NCI-H2227 treated with DMSO at 0.1 percent for 48 hours (cell line): ENCODE measurements around the gene MED20.

Experiments
- DNase-seq: peaks from one replicate; lab custom pipeline; 2025; lab: John Stamatoyannopoulos, UW

The MED20 gene

GRCh38 chr6:41941280-41942066 is 20.5 kb upstream of the MED20 start, which contains the start of gene CCND3:
CCND3 (minus strand) TSS chr6:41941808; CDS start chr6:41941649, 159 bp downstream.
- peak; percentile 76 for DNase-seq

DNA sequence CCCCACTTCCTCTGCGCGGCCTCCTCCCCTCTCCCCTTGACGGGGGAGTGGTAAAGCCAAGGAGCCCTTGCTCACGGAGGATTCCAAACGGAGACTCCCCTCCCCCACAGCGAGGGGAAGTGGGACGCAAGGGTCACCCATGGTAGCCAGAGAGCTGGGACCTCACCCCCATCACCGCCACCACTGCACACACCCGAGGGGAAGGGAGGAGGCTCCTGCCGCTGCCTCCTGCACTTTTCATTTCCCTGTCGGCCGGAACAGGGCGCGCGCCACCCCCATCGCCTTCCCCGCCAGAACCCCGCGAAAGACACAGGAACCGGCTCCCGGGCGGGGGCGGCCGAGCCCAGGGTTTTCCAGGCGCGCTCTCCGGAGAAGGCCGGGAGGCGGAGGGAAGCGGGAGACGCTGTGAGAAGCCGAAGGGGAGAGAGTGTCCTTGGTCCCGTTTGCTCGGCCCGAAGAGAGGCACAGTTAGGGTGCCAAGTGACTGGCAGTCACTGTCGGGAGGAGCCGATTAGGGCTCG is 19.9 kb upstream of the MED20 start:
- no peak for DNase-seq

DNA sequence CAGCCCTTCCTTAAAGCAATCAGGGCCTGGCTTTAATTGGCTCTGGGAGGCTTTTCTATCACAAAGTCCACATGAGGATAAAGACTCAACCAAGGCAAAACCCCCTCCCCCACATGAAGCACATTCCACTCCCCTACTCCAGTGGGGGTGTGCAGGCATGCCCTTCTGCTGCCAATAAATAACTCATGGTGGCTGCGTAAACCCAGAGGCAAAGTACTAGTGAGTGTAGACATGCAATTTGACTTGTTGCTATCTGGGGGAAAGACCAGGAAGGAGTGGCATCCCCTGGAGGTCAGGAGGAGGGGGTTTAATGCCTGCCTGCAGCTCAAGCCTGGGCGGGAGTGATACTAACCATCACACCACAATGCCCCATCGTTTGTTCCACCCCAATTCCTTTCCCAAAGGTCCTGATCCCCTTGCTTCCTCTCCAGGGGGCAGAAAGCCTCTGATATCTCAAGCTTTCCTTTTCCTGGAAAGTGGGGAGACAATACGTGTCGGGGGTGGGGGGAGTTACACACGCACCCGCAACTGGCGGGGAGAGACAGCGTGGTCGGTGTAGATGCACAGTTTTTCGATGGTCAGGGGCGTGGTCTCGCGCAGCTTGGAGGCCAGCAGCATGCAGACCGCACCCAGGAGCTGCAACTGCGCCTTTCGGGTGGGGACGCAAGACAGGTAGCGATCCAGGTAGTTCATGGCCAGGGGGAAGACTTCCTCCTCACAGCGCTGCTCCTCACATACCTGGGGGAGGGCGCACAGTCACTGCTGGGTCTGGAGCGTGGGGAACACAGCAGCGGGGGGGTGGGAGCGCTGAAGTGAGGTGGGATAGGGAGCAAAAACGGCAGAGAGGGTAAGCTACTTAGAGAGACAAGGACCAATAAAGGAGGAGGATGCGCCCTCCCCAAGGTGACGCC is 19.2 kb upstream of the MED20 start:
- DNase-seq = no peak

GRCh38 chr6:41939176-41939847 is 18.4 kb upstream of the MED20 start:
- no peak for DNase-seq

GRCh38 chr6:41938590-41939175 is 17.7 kb upstream of the MED20 start:
- no peak for DNase-seq

DNA sequence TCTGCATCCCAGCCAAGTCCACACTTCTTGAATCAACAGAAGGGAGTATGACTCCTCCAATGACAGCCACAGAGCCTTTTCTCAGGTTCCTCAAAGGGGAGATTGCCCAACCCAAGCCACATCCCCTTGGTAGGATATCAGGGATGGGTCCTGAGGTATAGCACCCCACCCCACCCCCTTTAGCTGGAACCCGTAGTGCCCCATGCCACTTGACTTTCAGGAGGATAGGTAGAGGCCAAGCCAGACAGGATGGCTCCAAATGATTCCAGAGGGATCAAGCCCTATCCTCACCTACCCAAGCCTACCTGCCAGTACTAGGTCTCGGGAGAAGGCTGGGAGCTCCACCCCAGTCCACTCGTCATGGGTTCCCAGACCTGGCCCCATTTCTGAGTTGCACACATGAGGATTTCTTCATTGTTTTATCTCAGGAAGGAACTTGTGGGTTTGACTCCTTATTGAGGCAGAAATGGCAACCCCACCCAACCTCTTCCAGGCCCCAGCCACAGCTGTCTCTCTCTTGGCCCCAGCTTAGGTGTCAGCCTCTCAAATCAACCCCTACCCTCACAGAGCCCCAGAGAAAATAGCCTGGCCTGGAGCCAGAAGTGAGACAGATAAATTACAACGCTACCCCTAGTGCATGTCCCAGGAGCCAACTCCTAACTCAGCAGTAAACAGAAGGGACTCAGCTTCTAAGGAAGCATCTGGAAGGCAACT is 17.1 kb upstream of the MED20 start:
- no peak for DNase-seq

DNA sequence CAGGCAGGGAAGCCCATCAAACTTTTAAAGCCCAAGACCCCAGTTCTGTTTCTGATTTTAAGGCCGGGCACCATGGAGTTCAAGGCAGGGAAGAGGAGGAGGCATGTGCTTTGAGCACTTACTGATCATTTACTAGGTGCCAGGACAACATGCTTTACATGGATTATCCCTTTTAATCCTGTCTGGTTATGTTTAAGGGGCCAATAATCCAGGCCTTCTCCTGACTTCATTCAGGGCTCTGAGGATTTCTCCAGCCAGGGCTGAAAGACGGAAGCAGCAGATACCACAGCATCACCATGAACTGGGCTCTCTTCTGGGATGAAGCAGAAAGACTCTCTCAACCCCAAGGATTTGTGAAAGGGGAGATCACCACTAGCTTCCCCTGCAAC is 16.5 kb upstream of the MED20 start:
- DNase-seq = no peak

DNA sequence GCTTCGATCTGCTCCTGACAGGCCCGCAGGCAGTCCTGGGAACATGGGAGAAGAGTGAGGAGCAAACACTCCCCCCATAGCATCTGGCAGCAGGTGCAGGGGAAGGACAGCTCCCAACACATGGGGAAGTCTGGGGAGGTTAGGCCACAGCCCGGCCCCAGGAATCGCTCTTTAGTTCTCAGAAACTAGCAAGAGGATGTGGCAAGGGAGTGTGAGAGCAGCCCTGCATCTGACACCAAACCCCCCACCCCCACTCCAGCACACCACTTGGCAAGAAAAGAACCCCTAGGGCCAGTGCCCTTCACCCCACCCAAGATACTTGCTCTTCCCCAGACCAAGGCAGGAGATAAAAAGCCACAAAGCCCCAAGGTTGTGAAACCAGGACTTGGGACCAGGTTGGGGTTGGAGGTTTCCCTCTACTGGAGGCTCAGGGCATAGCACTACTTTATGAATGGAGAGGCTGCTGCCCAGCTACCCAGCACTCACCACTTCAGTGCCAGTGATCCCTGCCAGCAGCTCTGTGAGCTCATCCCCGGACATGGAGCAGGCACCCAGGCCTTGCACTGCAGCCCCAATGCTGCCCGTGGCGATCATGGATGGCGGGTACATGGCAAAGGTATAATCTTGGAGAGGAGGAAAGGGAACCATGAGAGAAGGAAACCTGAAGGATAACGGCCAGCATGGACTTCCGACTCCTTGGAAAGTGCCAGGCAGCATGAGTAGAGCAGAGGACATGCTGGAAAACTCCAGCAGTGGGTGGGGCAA is 15.3 kb upstream of the MED20 start:
- peak; percentile 24 for DNase-seq

DNA sequence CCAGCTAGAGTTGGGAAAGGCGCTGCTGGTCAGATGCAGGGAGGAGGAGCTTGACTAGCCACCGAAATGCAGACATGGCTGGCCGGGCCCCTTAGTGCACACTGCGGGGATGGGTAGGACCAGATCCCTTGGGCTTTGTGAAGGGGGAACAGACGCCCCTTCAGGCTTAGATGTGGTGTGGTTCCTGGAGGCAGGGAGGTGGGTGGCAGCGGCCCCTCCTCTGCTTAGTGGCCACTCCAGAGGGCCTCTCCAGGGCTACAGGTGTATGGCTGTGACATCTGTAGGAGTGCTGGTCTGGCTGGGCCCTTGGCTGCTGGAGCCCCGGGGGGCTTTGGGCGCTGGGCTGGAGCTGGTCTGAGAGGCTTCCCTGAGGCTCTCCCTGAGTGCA is 14.7 kb upstream of the MED20 start:
- DNase-seq = no peak

DNA sequence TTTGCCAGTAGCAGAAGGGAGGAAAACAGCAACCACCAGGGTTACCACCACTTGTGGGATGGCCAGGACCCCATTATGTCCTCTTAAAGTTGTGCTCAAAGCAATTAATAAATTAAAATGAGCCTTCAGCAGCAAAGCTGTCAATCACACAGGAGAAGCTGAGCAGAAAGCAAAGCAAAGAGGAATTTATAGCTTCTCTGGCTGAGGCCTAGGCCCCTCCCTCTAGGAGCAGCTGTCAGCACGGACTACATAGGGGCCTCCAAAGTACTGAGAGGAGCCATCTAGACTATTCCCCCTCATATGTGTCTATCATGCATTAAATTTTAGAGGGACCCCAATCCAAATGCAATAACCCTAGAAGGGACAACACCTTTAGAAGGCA is 14.2 kb upstream of the MED20 start:
- DNase-seq = no peak

DNA sequence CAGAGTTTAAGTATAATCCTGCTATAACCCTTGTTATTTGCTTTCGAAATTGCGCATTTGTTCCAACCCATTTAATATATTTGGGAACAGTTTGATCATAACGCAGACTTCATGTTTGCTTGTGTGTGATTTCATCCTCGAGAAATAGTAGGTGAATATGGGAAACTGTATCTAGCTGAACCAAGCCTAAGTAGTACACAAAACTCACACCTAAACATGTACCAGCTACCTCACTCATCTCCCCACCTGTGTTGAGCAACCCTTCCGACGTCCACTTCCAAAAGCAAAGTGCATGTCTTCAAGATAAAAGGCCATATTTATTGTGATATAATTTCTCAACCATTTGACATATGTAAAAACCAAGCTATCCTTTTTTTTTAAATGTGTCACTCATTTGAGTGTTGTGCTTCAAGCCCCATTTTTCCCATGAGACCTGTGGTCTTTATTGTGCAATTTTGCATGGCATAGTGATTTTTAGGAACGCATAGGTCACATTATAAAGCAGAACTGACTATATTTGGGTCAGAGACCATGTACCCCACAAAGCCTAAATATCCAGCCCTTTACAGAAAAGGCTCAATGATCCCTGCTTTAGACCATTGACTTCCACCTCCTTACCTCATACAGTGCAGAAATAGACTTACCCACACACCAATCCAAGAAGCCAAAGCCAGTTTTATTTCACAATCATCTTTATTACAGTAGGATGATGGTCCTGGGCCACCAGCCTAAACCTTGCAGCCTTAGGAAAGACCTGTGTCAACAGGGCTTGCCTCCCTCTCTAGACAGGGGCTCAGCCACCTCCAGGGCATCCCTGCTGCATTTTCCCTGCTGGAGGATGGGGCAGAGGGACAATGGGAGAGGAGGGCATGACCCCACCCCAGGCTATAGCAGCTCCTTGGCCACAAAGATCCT is 13.6 kb upstream of the MED20 start:
- no peak for DNase-seq

DNA sequence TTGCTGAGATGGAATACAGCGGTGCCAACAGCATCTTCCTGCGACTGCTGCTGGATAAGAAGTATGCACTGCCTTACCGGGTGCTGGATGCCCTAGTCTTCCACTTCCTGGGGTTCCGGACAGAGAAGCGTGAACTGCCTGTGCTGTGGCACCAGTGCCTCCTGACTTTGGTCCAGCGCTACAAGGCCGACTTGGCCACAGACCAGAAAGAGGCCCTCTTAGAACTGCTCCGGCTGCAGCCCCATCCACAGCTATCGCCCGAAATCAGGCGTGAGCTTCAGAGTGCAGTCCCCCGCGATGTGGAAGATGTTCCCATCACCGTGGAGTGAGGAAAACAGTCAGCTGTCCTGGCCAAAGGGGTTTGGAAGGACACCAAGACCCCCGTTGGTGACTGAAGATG is 11.4 kb upstream of the MED20 start:
- no peak for DNase-seq

- no peak for DNase-seq
Observed at GRCh38 chr6:41931792-41932191, 10.9 kb upstream of the MED20 start.

DNA sequence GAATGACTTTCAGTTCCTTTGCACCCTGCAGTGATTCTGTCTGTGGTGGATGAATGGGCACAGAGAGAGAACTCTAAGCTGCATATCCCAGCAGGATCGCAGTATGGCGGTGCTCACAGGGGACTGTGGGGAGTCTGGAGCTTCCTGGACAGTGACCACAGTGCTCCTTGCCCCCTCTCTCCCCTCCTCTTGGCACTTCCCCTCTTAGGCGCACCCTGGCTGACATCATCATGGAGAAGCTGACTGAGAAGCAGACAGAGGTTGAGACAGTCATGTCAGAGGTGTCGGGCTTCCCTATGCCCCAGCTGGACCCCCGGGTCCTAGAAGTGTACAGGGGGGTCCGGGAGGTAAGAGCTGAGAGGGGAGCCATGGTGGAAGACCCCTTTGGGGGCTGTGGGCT is 9.0 kb upstream of the MED20 start:
- DNase-seq = no peak

GRCh38 chr6:41927253-41927652 is 6.3 kb upstream of the MED20 start:
- DNase-seq = no peak

- no peak for DNase-seq
Observed at GRCh38 chr6:41922154-41922553, 1.2 kb upstream of the MED20 start.

DNA sequence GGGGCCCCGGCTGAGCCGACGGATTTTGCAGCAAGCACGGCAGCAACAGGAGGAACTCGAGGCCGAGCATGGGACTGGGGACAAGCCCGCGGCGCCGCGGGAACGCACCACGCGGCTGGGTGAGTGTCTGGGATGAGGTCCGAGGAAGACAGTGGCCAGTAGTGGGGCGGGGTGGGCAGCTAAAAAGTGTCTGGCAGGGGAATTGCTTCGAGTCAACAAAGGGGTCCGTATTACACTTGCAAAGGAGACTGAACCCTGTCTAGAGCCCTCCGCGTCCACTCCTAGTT is 716 bp upstream of the MED20 start:
- DNase-seq = no peak

- DNase-seq = no peak
Observed at GRCh38 chr6:41917528-41917927, 3.4 kb downstream of the MED20 start.

DNA sequence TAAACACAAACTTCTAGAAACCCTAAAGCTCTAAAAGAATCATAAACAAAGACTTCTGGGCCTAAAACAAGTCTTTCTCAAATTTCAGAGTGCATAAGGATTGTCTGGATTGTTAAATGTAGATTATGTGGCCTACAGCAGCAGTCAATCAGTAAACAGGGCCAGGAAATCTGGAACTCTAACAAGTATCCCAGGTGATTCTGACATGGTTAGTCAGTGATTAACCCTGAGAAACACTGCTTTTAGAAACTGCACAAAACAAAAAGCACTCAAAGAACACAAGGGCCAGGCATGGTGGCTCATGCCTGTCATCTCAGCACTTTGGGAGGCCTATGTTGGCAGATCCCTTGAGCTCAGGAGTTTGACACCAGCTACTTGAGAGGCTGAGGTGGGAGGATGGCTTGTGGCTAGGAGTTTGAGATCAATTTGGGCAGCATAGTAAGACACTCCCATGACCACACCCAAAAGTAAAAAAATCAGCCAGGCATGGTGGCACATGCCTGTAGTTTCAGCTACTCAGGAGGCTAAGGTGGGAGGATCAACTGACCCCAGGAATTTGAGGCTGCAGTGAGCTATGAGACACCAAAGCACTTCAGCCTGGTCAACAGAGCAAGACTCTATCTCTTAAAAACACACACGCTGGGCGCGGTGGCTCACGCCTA is 5.9 kb downstream of the MED20 start:
- no peak for DNase-seq
